WTC11 (cell line): Measurements from ENCODE around the gene PDLIM1. TPM values are rescaled to one million over a fixed set of nuclear protein-coding genes. Genes with fewer than 3 reads are reported as not detected.

Experiments
- ATAC-seq: fragments of 200-7000 bp; cut with Tn5 transposase; 2 replicates; pipeline ENCODE4 v1.10.0; 2021; ENCODE audit warnings: mild to moderate bottlenecking, moderate library complexity
- CTCF ChIA-PET: fragments of 300-600 bp; sonication (Branson Sonifier 250); formaldehyde crosslinking; loops from one replicate; lab custom pipeline; 2021; ENCODE audit warnings: antibody characterized with exemption; lab: Charles Lee
- POLR2A ChIA-PET: fragments of 350-600 bp; sonication (Branson Sonifier 250); formaldehyde crosslinking; loops from one replicate; lab custom pipeline; 2021; ENCODE audit warnings: antibody characterized with exemption; lab: Charles Lee
- DNase-seq: peaks from one replicate; pipeline ENCODE4 v3.0.0; 2021; ENCODE audit warnings: low spot score
- H3K27ac Mint-ChIP-seq: 2 replicates; pipeline ENCODE4 v1.8.0; 2021; ENCODE audit warnings: mixed read lengths
- H3K27me3 Mint-ChIP-seq: 2 replicates; pipeline ENCODE4 v1.8.0; 2021; ENCODE audit warnings: low read depth, mild to moderate bottlenecking, moderate library complexity, mixed read lengths
- H3K36me3 Mint-ChIP-seq: 2 replicates; pipeline ENCODE4 v1.8.0; 2021; ENCODE audit warnings: mixed read lengths
- H3K4me1 Mint-ChIP-seq: 2 replicates; pipeline ENCODE4 v1.8.0; 2022; ENCODE audit warnings: mixed read lengths
- H3K4me3 Mint-ChIP-seq: 2 replicates; pipeline ENCODE4 v1.8.0; 2021; ENCODE audit warnings: mild to moderate bottlenecking, moderate library complexity, mixed read lengths
- H3K9me3 Mint-ChIP-seq: 2 replicates; pipeline ENCODE4 v1.8.0; 2021; ENCODE audit warnings: mixed read lengths
- ATF1 ChIP-seq: sonication (generic); formaldehyde crosslinking; IDR thresholded peaks from 2 replicates; pipeline ENCODE4 v1.8.1; 2023; ENCODE audit warnings: mild to moderate bottlenecking, moderate library complexity, missing genetic modification reagents
- ELF4 ChIP-seq: sonication (generic); formaldehyde crosslinking; IDR thresholded peaks from 2 replicates; pipeline ENCODE4 v1.8.1; 2022; ENCODE audit warnings: low read depth, mild to moderate bottlenecking, moderate library complexity, missing genetic modification reagents
- EMX1 ChIP-seq: fragments of 250-450 bp; sonication (Bioruptor Pico); IDR thresholded peaks from 2 replicates; pipeline ENCODE4 v1.8.0; 2021; ENCODE audit warnings: mild to moderate bottlenecking
- ESRRA ChIP-seq: sonication (generic); formaldehyde crosslinking; IDR thresholded peaks from 2 replicates; pipeline ENCODE4 v1.8.1; 2022; ENCODE audit warnings: mild to moderate bottlenecking, missing genetic modification reagents, borderline replicate concordance
- FOXJ3 ChIP-seq: sonication (generic); formaldehyde crosslinking; IDR thresholded peaks from 2 replicates; pipeline ENCODE4 v1.9.0; 2021; ENCODE audit warnings: missing genetic modification reagents, mild to moderate bottlenecking, borderline replicate concordance
- FOXK1 ChIP-seq: sonication (generic); formaldehyde crosslinking; IDR thresholded peaks from 2 replicates; pipeline ENCODE4 v1.8.0; 2022; ENCODE audit warnings: mild to moderate bottlenecking, moderate library complexity, missing genetic modification reagents
- NR1H2 ChIP-seq: sonication (generic); formaldehyde crosslinking; IDR thresholded peaks from 2 replicates; pipeline ENCODE4 v1.9.0; 2021; ENCODE audit warnings: mild to moderate bottlenecking, moderate library complexity, missing genetic modification reagents
- SOX15 ChIP-seq: fragments of 250-450 bp; sonication (Bioruptor Pico); IDR thresholded peaks from 2 replicates; pipeline ENCODE4 v1.9.0; 2021; ENCODE audit warnings: mild to moderate bottlenecking
- TEAD4 ChIP-seq: sonication (generic); formaldehyde crosslinking; IDR thresholded peaks from 2 replicates; pipeline ENCODE4 v1.8.0; 2022; ENCODE audit warnings: mild to moderate bottlenecking, missing genetic modification reagents
- ZBTB21 ChIP-seq: sonication (generic); formaldehyde crosslinking; IDR thresholded peaks from 2 replicates; pipeline ENCODE4 v1.8.1; 2023; ENCODE audit warnings: mild to moderate bottlenecking, missing genetic modification reagents, borderline replicate concordance
- ZNF219 ChIP-seq: sonication (generic); formaldehyde crosslinking; IDR thresholded peaks from 2 replicates; pipeline ENCODE4 v1.8.0; 2023; ENCODE audit warnings: missing genetic modification reagents, mild to moderate bottlenecking, borderline replicate concordance
- ZNF317 ChIP-seq: sonication (generic); formaldehyde crosslinking; IDR thresholded peaks from 2 replicates; pipeline ENCODE4 v1.8.1; 2023; ENCODE audit warnings: low read depth, mild to moderate bottlenecking, moderate library complexity, missing genetic modification reagents, borderline replicate concordance
- ZNF671 ChIP-seq: fragments of 250-450 bp; sonication (Bioruptor Pico); IDR thresholded peaks from 2 replicates; pipeline ENCODE4 v1.8.0; 2021; ENCODE audit warnings: mild to moderate bottlenecking
- total RNA-seq: library from RNA; stranded (reverse); gene quantifications from 3 replicates; pipeline ENCODE4 v1.2.3, GENCODE V29; 2021
- TF ChIP-seq, protein P1 (sequence below): fragments of 250-450 bp; sonication (Bioruptor Pico); IDR thresholded peaks from 2 replicates; pipeline ENCODE4 v2.1.2; 2022; ENCODE audit warnings: mild to moderate bottlenecking, moderate library complexity
- TF ChIP-seq, protein P2 (sequence below): sonication (generic); formaldehyde crosslinking; IDR thresholded peaks from 2 replicates; pipeline ENCODE4 v1.8.1; 2023; ENCODE audit warnings: mild to moderate bottlenecking, missing genetic modification reagents, moderate library complexity
- TF ChIP-seq, protein P3 (sequence below): sonication (generic); formaldehyde crosslinking; IDR thresholded peaks from 2 replicates; pipeline ENCODE4 v1.8.1; 2023; ENCODE audit warnings: mild to moderate bottlenecking, missing genetic modification reagents
- TF ChIP-seq, protein P4 (sequence below): sonication (generic); formaldehyde crosslinking; IDR thresholded peaks from 2 replicates; pipeline ENCODE4 v1.8.0; 2022; ENCODE audit warnings: missing genetic modification reagents
- TF ChIP-seq, protein P5 (sequence below): sonication (generic); formaldehyde crosslinking; IDR thresholded peaks from 2 replicates; pipeline ENCODE4 v1.8.0; 2023; ENCODE audit warnings: mild to moderate bottlenecking, missing genetic modification reagents
- TF ChIP-seq, protein P6 (sequence below): sonication (generic); formaldehyde crosslinking; IDR thresholded peaks from 2 replicates; pipeline ENCODE4 v1.8.0; 2022; ENCODE audit warnings: mild to moderate bottlenecking, missing genetic modification reagents

The PDLIM1 gene
- total RNA-seq, 1 experiment from 2014 or later, result 223 TPM

DNA sequence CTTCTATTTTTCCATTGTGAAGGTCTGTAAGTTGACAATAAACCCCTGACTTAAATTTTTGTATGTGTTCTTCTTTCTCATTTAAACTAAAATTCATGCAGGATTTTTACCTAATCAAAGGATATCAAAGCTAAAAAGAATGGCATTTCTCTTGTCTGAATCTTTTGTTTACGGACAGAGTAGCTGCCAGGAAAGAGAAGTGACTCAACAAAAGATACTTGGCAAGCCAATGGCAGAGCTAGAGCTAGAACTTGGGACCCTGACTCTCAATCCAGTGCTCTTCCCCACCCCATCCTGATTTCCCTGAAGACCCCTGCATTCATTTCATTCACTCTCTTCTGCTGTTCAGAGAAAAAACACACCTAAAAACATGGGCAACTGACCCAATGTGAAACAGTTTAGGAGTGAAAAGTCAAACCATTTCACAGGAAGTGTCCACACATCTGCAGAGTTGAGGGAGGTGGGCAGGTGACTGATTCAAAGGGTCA is 40.2 kb upstream of the PDLIM1 start (continued):
- TF ChIP-seq, protein P1, sequence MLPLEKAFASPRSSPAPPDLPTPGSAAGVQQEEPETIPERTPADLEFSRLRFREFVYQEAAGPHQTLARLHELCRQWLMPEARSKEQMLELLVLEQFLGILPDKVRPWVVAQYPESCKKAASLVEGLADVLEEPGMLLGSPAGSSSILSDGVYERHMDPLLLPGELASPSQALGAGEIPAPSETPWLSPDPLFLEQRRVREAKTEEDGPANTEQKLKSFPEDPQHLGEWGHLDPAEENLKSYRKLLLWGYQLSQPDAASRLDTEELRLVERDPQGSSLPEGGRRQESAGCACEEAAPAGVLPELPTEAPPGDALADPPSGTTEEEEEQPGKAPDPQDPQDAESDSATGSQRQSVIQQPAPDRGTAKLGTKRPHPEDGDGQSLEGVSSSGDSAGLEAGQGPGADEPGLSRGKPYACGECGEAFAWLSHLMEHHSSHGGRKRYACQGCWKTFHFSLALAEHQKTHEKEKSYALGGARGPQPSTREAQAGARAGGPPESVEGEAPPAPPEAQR (CRISPR knock-in tag), result no peak
- no peak for TF ChIP-seq SOX15

DNA sequence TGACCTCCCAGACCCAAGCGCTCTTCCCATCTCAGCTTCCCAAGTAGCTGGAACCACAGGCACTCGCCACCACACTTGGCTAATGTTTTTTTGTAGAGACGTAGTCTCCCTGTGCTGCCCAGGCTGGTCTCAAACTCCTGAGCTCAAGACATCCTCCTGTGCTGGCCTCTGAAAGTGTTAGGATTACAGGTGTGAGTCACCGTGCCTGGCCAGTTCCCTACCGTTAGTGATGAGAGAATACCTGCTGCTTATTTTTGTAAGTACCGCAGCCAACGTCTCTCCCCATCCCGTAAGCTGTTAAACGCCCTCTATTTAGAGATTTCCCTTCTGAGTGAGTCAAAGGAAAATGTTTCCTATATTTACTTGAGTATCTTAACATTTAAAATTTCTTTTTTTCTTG is 38.5 kb upstream of the PDLIM1 start:
- Mint-ChIP-seq H3K36me3 (peaks cover 7% of the 10 kb centered on the region), H3K4me1 (peaks cover 18% of the 10 kb centered on the region), H3K9me3 (no peaks in the 10 kb centered on the region), H3K27me3 (no peaks in the 10 kb centered on the region), H3K27ac (no peak overlapping the region), H3K4me3 (no peak overlapping the region)
- TF ChIP-seq, protein P2, sequence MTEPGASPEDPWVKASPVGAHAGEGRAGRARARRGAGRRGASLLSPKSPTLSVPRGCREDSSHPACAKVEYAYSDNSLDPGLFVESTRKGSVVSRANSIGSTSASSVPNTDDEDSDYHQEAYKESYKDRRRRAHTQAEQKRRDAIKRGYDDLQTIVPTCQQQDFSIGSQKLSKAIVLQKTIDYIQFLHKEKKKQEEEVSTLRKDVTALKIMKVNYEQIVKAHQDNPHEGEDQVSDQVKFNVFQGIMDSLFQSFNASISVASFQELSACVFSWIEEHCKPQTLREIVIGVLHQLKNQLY, result no peak
- TF ChIP-seq NR1H2 (CRISPR knock-in tag), result no peak
- no peak for TF ChIP-seq ZNF317 (CRISPR knock-in tag)
- no peak for TF ChIP-seq ATF1 (CRISPR knock-in tag)
- TF ChIP-seq, protein P3, sequence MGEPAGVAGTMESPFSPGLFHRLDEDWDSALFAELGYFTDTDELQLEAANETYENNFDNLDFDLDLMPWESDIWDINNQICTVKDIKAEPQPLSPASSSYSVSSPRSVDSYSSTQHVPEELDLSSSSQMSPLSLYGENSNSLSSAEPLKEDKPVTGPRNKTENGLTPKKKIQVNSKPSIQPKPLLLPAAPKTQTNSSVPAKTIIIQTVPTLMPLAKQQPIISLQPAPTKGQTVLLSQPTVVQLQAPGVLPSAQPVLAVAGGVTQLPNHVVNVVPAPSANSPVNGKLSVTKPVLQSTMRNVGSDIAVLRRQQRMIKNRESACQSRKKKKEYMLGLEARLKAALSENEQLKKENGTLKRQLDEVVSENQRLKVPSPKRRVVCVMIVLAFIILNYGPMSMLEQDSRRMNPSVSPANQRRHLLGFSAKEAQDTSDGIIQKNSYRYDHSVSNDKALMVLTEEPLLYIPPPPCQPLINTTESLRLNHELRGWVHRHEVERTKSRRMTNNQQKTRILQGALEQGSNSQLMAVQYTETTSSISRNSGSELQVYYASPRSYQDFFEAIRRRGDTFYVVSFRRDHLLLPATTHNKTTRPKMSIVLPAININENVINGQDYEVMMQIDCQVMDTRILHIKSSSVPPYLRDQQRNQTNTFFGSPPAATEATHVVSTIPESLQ (CRISPR knock-in tag), result no peak
- ChIA-PET CTCF (interaction anchor here (1.2 to 1.5 kb wide), 3 partner anchors 34 to 83 kb away, joined by 5 to 6 read pairs (median 5); no protein-coding TSS in a partner anchor), POLR2A (interaction anchor here (0.5 to 0.6 kb wide), 2 partner anchors 64 to 106 kb away, joined by 3 to 4 read pairs; no protein-coding TSS in a partner anchor)
- ATAC-seq (peak; percentile 24), DNase-seq (no peak)

DNA sequence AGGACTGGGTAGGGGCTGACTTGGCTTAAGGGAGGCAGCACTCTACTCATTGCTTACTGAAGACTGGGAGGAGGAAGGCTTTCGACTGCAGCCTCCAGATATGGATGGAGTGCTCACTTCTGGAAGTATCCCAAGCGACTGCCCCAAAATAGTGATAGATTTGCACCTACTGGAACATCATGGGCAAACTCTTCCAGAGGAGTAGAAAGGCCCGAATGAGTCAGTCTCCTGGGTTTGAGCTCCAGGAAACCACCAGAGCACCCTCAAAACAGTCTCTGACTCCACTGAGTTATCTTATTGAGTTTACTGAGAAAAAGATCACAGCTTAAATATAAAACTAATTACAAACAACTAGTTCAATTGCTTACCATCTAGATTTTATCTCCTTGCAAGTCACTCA is 37.2 kb upstream of the PDLIM1 start:
- ATAC-seq (no peak), DNase-seq (no peak)
- peaks cover 7% of the 10 kb centered on the region for H3K36me3 Mint-ChIP-seq
- CTCF ChIA-PET, result interaction anchor here (0.9 to 1.0 kb wide), 2 partner anchors 37 to 81 kb away, joined by 3 read pairs; no protein-coding TSS in a partner anchor
- peaks cover 14% of the 10 kb centered on the region for H3K4me1 Mint-ChIP-seq
- no peaks in the 10 kb centered on the region for H3K27me3 Mint-ChIP-seq
- H3K4me3 Mint-ChIP-seq, result no peak overlapping the region
- POLR2A ChIA-PET, result no interaction called here
- no peaks in the 10 kb centered on the region for H3K9me3 Mint-ChIP-seq
- H3K27ac Mint-ChIP-seq, result no peak overlapping the region
- TF ChIP-seq TEAD4 (CRISPR knock-in tag), result no peak
- no peak for TF ChIP-seq FOXK1 (CRISPR knock-in tag)
- TF ChIP-seq, protein P1 (CRISPR knock-in tag), result no peak
- TF ChIP-seq ESRRA (CRISPR knock-in tag), result no peak
- TF ChIP-seq, protein P4, sequence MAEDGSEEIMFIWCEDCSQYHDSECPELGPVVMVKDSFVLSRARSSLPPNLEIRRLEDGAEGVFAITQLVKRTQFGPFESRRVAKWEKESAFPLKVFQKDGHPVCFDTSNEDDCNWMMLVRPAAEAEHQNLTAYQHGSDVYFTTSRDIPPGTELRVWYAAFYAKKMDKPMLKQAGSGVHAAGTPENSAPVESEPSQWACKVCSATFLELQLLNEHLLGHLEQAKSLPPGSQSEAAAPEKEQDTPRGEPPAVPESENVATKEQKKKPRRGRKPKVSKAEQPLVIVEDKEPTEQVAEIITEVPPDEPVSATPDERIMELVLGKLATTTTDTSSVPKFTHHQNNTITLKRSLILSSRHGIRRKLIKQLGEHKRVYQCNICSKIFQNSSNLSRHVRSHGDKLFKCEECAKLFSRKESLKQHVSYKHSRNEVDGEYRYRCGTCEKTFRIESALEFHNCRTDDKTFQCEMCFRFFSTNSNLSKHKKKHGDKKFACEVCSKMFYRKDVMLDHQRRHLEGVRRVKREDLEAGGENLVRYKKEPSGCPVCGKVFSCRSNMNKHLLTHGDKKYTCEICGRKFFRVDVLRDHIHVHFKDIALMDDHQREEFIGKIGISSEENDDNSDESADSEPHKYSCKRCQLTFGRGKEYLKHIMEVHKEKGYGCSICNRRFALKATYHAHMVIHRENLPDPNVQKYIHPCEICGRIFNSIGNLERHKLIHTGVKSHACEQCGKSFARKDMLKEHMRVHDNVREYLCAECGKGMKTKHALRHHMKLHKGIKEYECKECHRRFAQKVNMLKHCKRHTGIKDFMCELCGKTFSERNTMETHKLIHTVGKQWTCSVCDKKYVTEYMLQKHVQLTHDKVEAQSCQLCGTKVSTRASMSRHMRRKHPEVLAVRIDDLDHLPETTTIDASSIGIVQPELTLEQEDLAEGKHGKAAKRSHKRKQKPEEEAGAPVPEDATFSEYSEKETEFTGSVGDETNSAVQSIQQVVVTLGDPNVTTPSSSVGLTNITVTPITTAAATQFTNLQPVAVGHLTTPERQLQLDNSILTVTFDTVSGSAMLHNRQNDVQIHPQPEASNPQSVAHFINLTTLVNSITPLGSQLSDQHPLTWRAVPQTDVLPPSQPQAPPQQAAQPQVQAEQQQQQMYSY (CRISPR knock-in tag), result no peak
- no peak for TF ChIP-seq EMX1 (CRISPR knock-in tag)
- no peak for TF ChIP-seq ZBTB21 (CRISPR knock-in tag)
- TF ChIP-seq ZNF671 (CRISPR knock-in tag), result no peak
- TF ChIP-seq FOXJ3 (CRISPR knock-in tag), result no peak
- TF ChIP-seq ZNF219 (CRISPR knock-in tag), result no peak
- TF ChIP-seq, protein P5, sequence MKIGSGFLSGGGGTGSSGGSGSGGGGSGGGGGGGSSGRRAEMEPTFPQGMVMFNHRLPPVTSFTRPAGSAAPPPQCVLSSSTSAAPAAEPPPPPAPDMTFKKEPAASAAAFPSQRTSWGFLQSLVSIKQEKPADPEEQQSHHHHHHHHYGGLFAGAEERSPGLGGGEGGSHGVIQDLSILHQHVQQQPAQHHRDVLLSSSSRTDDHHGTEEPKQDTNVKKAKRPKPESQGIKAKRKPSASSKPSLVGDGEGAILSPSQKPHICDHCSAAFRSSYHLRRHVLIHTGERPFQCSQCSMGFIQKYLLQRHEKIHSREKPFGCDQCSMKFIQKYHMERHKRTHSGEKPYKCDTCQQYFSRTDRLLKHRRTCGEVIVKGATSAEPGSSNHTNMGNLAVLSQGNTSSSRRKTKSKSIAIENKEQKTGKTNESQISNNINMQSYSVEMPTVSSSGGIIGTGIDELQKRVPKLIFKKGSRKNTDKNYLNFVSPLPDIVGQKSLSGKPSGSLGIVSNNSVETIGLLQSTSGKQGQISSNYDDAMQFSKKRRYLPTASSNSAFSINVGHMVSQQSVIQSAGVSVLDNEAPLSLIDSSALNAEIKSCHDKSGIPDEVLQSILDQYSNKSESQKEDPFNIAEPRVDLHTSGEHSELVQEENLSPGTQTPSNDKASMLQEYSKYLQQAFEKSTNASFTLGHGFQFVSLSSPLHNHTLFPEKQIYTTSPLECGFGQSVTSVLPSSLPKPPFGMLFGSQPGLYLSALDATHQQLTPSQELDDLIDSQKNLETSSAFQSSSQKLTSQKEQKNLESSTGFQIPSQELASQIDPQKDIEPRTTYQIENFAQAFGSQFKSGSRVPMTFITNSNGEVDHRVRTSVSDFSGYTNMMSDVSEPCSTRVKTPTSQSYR (CRISPR knock-in tag), result no peak
- TF ChIP-seq ELF4 (CRISPR knock-in tag), result no peak
- TF ChIP-seq, protein P6, sequence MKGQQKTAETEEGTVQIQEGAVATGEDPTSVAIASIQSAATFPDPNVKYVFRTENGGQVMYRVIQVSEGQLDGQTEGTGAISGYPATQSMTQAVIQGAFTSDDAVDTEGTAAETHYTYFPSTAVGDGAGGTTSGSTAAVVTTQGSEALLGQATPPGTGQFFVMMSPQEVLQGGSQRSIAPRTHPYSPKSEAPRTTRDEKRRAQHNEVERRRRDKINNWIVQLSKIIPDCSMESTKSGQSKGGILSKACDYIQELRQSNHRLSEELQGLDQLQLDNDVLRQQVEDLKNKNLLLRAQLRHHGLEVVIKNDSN, result no peak
